ENCODE results near the gene KRT74.

The KRT74 gene

GRCh38 chr12:52612431-52613383 is 39.1 kb upstream of the KRT74 start:
- no peaks in the 10 kb centered on the region for H3K4me1 ChIP-seq (ENCODE audit: insufficient read depth, low read length)
- no peaks in the 10 kb centered on the region for H3K9me3 ChIP-seq (ENCODE audit: insufficient read depth, low read length, severe bottlenecking)
- DNase-seq (no peak), ATAC-seq (ENCODE audit: insufficient read depth, low read depth) (no peak)
- H3K79me2 ChIP-seq (ENCODE audit: insufficient read depth, low read length) = no peaks in the 10 kb centered on the region
- H2AFZ ChIP-seq (ENCODE audit: low read depth, low read length) = no peak overlapping the region
- H3K9ac ChIP-seq (ENCODE audit: low read depth, low read length) = no peak overlapping the region
- peaks cover 3% of the 10 kb centered on the region; the same call in 1 of the 2 replicates for H4K20me1 ChIP-seq (ENCODE audit: insufficient read depth, low read length)
- H3K4me2 ChIP-seq (ENCODE audit: insufficient read depth, low read length) = no peak overlapping the region
- H3K27ac ChIP-seq (ENCODE audit: low read length) = no peak overlapping the region
- TF ChIP-seq CTCF (IDR thresholded peaks at IDR 0.05; ENCODE audit: borderline replicate concordance, extremely low read depth, low read length, poor library complexity, severe bottlenecking) (no peak), EZH2 (IDR thresholded peaks at IDR 0.05; ENCODE audit: borderline replicate concordance, low read depth, low read length, severe bottlenecking) (no peak)
- no peak overlapping the region for H3K4me3 ChIP-seq (ENCODE audit: low read depth in 1 of 2, low read length in 2 of 2)
- no peaks in the 10 kb centered on the region for H3K36me3 ChIP-seq (ENCODE audit: insufficient read depth, low read length)
- H3K27me3 ChIP-seq (ENCODE audit: insufficient read depth, low read length, poor library complexity) = peaks cover 28% of the 10 kb centered on the region

DNA sequence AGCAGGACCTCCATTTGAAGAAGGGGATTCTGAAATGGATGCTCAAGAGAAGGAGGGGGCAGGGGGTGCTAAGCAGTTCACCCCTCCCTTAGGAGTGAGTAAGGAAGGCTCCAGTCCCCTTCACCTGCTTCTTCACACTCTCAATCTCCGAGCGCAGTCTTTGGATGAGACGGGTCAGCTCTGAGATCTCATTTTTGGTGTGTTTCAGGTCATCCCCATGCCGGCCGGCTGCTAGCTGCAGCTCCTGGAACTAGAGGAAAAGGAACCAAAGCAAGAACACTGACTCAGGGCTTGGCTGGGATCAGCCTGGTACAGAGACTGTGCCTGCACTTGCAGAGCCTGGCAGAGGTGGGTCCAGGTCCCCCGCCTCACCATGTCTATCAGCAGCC is 37.4 kb upstream of the KRT74 start:
- Histone ChIP-seq H3K79me2 (ENCODE audit: insufficient read depth, low read length) (no peaks in the 10 kb centered on the region), H2AFZ (ENCODE audit: low read depth, low read length) (no peak overlapping the region), H3K4me1 (ENCODE audit: insufficient read depth, low read length) (no peaks in the 10 kb centered on the region), H3K27ac (ENCODE audit: low read length) (no peak overlapping the region), H4K20me1 (ENCODE audit: insufficient read depth, low read length) (peaks cover 3% of the 10 kb centered on the region; the same call in 1 of the 2 replicates), H3K27me3 (ENCODE audit: insufficient read depth, low read length, poor library complexity) (peaks cover 24% of the 10 kb centered on the region), H3K9me3 (ENCODE audit: insufficient read depth, low read length, severe bottlenecking) (no peaks in the 10 kb centered on the region), H3K36me3 (ENCODE audit: insufficient read depth, low read length) (no peaks in the 10 kb centered on the region), H3K9ac (ENCODE audit: low read depth, low read length) (no peak overlapping the region), H3K4me2 (ENCODE audit: insufficient read depth, low read length) (no peak overlapping the region), H3K4me3 (ENCODE audit: low read depth in 1 of 2, low read length in 2 of 2) (no peak overlapping the region)
- DNase-seq (no peak), ATAC-seq (ENCODE audit: insufficient read depth, low read depth) (no peak)
- TF ChIP-seq EZH2 (IDR thresholded peaks at IDR 0.05; ENCODE audit: borderline replicate concordance, low read depth, low read length, severe bottlenecking) = no peak
- no peak for TF ChIP-seq CTCF (IDR thresholded peaks at IDR 0.05; ENCODE audit: borderline replicate concordance, extremely low read depth, low read length, poor library complexity, severe bottlenecking)

GRCh38 chr12:52608826-52609630 is 35.4 kb upstream of the KRT74 start:
- no peaks in the 10 kb centered on the region for H3K36me3 ChIP-seq (ENCODE audit: insufficient read depth, low read length)
- no peaks in the 10 kb centered on the region for H3K9me3 ChIP-seq (ENCODE audit: insufficient read depth, low read length, severe bottlenecking)
- no peak overlapping the region for H3K4me3 ChIP-seq (ENCODE audit: low read depth in 1 of 2, low read length in 2 of 2)
- no peaks in the 10 kb centered on the region for H3K79me2 ChIP-seq (ENCODE audit: insufficient read depth, low read length)
- ATAC-seq (ENCODE audit: insufficient read depth, low read depth) (no peak), DNase-seq (no peak)
- no peak overlapping the region for H3K9ac ChIP-seq (ENCODE audit: low read depth, low read length)
- H3K4me2 ChIP-seq (ENCODE audit: insufficient read depth, low read length) = no peak overlapping the region
- TF ChIP-seq EZH2 (IDR thresholded peaks at IDR 0.05; ENCODE audit: borderline replicate concordance, low read depth, low read length, severe bottlenecking) = no peak
- no peak for TF ChIP-seq CTCF (IDR thresholded peaks at IDR 0.05; ENCODE audit: borderline replicate concordance, extremely low read depth, low read length, poor library complexity, severe bottlenecking)
- H3K27me3 ChIP-seq (ENCODE audit: insufficient read depth, low read length, poor library complexity) = peaks cover 29% of the 10 kb centered on the region
- H3K27ac ChIP-seq (ENCODE audit: low read length) = no peak overlapping the region
- peaks cover 3% of the 10 kb centered on the region; the same call in 1 of the 2 replicates for H4K20me1 ChIP-seq (ENCODE audit: insufficient read depth, low read length)
- H3K4me1 ChIP-seq (ENCODE audit: insufficient read depth, low read length) = no peaks in the 10 kb centered on the region
- H2AFZ ChIP-seq (ENCODE audit: low read depth, low read length) = no peak overlapping the region
